Activated T-helper 1 cell treated with Interleukin-2 at 50 U/mL for 16 hours (primary cell): ENCODE data around the gene CDS2.

Source experiments
- DNase-seq: peaks from one replicate; pipeline ENCODE4 v3.0.0-alpha.2; 2020; ENCODE audit warnings: low read depth

The CDS2 gene

DNA sequence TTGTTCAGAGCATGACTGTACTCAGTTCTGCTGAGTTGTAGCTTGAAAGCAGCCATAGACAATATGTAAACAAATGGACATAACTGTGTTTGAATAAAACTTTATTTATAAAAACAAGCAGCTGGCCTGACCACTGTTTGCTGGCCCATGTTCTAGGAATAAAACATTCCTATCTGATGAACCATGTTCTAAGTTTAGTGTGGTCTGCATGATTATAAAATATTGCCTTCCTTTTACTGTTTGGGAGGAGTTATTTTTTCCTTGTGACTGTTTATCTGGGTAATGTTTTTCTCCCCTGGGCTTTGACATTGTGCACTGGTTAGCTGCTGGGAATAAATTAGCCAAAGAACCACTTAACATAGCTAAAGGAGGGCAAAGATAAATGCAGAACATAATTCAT, 55.1 kb downstream of the CDS2 start:
- DNase-seq, result no peak

GRCh38 chr20:5182615-5183254, 55.9 kb downstream of the CDS2 start:
- no peak for DNase-seq

DNA sequence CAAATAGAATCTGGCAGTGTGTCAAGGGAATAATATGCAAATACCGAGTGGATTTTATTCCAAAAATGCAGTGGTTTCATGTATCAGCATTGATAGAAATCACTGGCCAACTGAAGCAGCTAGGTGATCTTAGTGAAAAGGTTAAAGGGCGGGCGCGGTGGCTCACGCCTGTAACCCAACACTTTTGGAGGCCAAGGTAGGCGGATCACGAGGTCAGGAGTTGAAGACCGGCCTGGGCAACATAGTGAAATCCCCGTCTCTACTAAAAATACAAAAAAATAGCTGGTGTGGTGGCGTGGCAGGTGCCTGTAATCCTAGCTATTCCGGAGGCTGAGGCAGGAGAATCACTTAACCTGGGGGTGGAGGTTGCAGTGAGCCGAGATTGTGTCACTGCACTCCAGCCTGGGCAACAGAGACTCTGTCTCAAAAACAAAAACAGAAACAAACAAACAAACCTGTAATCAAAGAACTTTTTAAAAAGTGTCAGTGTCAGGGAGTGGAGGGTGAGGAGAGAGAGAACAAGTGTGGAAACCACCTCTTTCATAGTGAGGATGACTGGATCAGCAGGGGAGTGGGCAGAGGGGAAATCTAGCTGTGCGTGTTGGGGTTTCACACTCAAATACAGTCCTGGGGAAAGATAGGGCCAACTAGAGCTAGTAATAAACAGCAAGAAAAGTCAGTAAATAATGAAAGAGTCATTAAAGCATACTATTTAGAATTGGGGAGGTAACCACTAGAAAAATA, 57.1 kb downstream of the CDS2 start:
- no peak for DNase-seq

DNA sequence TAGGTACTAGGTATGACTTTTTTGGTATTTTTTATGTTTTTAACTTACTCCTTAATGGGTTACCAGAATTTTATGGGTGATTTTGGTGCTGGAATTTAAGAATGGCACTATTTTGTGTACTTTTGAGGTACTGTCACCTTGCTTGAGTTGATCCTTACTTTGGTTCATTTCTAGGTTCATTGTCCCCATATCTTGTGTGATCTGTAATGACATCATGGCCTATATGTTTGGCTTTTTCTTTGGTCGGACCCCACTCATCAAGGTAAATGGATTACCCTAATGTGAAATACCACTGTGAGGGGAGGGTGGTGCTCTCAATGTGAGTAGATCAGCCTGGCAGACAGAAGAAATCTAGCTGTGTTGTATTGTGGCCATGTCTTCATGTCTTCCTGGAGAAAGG, 57.9 kb downstream of the CDS2 start:
- DNase-seq, result no peak

GRCh38 chr20:5187122-5187521, 60.3 kb downstream of the CDS2 start:
- no peak for DNase-seq

GRCh38 chr20:5188736-5189135, 61.9 kb downstream of the CDS2 start:
- DNase-seq, result no peak

- DNase-seq, result no peak
Measured at GRCh38 chr20:5189917-5190316, 63.1 kb downstream of the CDS2 start.

DNA sequence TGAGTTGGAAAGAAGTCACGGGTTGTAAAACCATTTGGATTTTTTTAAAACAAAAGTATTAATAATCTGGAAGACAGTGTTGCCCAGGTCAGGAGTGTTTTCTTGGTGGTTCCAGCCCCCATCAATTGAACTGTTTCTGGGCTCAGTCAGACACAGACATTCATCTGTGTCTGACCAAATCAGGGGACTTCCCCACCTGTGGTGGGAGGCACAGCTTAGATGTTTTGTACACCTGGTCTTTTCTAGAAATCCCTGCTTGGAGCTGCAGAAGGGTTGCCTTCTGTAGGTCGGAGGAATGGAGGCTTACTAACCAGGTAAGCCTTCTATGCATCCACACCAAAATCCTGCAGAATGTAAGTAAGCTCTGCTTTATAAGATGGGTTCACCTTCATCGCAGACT, 63.6 kb downstream of the CDS2 start:
- DNase-seq, result no peak

- DNase-seq, result no peak
Measured at GRCh38 chr20:5191829-5192569, 65.2 kb downstream of the CDS2 start.

DNA sequence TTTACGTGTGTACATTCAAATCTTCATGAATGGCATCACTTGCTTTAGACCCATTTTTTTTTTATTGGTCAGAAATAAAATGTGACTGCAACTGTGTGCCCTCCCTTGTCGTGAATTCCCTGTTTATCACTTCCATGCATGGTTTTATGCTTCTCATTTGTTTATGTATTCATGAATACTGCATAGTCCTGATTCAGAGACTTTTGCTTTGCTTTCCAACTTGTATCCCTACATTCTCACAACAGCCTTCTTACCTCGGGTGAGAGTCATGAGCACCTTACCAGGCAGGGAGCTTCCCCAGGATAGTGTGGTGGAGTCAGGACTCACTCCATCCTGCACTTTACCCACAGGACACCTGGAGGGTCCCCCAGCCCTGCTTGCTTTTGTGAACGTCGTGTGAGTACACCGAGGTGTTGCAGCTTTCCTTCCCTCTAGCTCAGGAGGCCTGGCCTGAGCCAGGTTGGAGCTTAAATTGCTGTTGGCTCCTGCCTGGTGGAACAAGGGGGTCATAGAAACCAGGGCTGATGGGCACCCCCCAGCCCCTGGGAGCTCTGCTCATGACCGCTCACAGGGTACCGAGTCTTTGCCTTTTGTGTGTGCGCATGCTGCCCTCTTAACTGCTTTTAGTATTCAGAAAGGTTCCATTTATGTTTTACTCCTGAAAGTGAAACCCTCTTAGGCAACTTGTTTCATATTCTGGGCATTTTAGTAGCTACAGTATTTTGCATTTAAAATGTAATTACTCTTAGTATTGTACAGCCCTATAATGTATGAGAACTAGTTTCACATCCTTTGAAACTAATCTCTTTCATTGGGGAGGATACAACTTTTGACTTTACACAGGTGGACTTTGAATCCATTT, 66.0 kb downstream of the CDS2 start:
- DNase-seq, result no peak

DNA sequence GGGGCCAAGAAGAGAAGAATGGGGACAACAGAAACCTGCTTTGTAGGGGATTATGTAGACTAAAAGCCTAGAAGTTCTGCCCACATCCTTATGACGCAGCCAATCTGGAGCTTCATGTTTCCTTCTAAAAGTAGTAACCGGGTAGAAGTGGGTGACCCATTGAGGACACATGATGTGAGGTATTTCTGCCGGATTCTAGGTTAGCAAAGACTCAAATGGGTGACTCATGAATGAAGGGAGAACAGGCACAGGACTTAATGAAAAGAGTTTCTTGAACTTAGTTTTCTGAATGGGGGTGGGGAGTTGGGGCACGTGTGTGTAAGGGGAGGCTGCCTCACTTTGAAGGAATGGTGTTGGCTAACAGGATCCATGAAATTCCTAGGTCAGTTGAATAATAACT, 68.8 kb downstream of the CDS2 start:
- DNase-seq, result no peak

GRCh38 chr20:5196149-5196548, 69.3 kb downstream of the CDS2 start:
- DNase-seq, result no peak

- DNase-seq, result no peak
Measured at GRCh38 chr20:5197270-5197827, 70.5 kb downstream of the CDS2 start.

GRCh38 chr20:5197847-5198650, 71.2 kb downstream of the CDS2 start:
- DNase-seq, result no peak

DNA sequence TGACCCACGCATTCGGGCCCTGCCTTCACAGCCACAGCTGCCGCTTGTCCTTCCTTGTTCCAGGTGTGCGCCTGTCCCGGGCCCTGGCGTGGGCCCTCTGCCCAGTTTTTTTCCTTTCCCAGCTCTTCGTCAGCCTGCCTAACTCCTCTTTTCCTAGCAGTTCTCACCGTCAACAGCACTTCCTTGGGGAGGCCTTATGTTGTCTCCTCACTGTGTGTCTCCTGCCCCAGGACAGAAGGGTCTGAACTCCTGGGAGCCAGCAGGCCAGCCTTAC, 71.8 kb downstream of the CDS2 start:
- no peak for DNase-seq

DNA sequence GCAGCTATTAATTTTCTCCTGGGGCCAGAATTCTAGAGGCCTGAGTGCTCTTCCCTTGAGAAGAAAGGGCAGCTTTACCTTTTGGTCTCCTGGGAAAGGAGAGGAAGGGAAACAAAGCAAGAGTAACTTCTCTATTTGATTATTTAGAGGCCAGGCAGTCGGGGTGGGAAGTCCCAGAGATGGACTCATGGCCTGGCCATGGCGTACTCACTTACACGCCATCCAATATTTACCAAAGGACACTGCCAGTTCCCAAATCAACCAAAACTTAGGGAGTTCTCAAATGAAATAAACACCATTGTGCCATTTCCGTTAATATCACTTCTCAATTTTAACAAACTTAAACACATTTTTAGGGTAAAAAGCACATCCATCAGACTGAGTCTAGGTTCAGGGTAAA, 76.6 kb downstream of the CDS2 start:
- DNase-seq, result no peak

- DNase-seq, result peak; percentile 30
Measured at GRCh38 chr20:5205348-5206210, 78.8 kb downstream of the CDS2 start.

- DNase-seq, result no peak
Measured at GRCh38 chr20:5207138-5207537, 80.3 kb downstream of the CDS2 start.

DNA sequence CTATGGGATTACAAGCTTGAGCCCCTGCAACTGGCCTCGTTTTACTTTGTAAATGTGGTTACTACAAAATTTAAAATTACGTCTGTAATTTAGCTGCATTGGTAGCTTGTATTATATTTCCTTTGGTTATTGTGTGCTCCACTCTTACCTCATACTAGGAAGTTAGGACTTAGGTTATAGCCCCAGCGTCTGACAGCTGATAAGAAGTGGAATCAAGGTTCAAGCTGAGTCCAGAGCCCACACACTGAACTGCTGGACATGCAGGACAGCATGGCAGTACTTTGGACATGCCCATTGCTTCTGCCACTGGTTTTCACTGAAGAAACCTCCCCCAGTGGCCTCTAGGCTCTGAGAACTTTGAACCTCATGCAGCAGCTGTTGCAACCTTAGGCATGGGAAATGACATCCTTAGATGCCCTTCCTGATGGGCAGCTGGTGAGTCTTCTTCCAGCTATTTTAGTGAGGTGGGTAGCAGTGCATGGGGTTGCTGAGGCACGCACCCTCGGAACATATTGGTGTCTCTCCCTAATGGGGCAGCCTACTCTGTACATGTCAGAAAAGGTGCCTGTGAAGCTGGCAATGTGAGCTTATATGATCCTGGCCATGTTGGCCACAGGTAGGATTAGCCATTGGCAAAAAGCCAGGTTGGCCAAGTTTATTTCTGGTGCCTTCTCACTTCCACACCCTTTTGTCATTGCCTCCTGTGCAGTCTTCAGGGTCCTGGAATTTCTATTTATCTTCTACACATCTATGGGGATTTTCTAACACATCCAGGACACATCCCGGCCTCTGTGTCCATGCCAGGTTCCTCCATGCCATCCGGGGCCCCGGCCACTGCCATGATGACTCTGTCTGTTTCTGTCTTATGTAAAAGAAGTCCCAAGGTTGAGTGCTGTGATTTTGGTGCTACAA, 85.3 kb downstream of the CDS2 start:
- DNase-seq, result no peak
